Lower lobe of right lung (tissue), 2 donors: ENCODE data around the gene CYP27B1. TPM values are rescaled to one million over a fixed set of nuclear protein-coding genes. Genes with fewer than 3 reads are reported as not detected.
"Not testable (repeated sequence)": the region's sequence is repeated elsewhere in the genome, so short reads cannot be mapped to it uniquely, and the experiment has no call there.

Experiments used
- ATAC-seq, 2 donors: fragments of 200-7000 bp; cut with Tn5 transposase; one replicate each; pipeline ENCODE4 v1.9.1; 2020 to 2022; ENCODE audit warnings: mild to moderate bottlenecking in 2 of 2, moderate library complexity in 2 of 2
- DNase-seq: peaks from one replicate; pipeline ENCODE4 v3.0.0-alpha.2; 2020
- H3K27ac ChIP-seq: fragments of 200-600 bp; one replicate; pipeline ENCODE4 v1.8.0; 2022
- H3K27me3 ChIP-seq: fragments of 200-600 bp; one replicate; pipeline ENCODE4 v1.8.0; 2022; ENCODE audit warnings: low read depth
- H3K36me3 ChIP-seq: fragments of 200-600 bp; one replicate; pipeline ENCODE4 v1.8.0; 2022; ENCODE audit warnings: mild to moderate bottlenecking
- H3K4me1 ChIP-seq: fragments of 200-600 bp; one replicate; pipeline ENCODE4 v1.8.0; 2022
- H3K4me3 ChIP-seq: fragments of 200-600 bp; one replicate; pipeline ENCODE4 v1.8.0; 2022; ENCODE audit warnings: mild to moderate bottlenecking
- H3K9me3 ChIP-seq: fragments of 200-600 bp; one replicate; pipeline ENCODE4 v1.8.0; 2022
- intact Hi-C: fragments of 100-400 bp; cut with DNase I; formaldehyde crosslinking; loops from one replicate; pipeline ENCODE4 v1.11.0; 2022
- total RNA-seq: library from RNA; stranded (reverse); fragmentation: NEBNext Ultra II Directional; extraction: Animal tissue kit (Norgen Biotek cat#: 25700); gene quantifications from one replicate; pipeline ENCODE4 v1.2.1, GENCODE V29; 2021
- TF ChIP-seq, protein P1 (sequence below): fragments of 200-600 bp; IDR thresholded peaks from one replicate; pipeline ENCODE4 v1.8.0; 2022; ENCODE audit warnings: antibody characterized with exemption, mild to moderate bottlenecking
- donor health status: DM: no; HTN: yes; CAD: no; lungs with severe emphysema.

Gene CYP27B1
- total RNA-seq, 1 donor from 2014 or later = 1.1 TPM

DNA sequence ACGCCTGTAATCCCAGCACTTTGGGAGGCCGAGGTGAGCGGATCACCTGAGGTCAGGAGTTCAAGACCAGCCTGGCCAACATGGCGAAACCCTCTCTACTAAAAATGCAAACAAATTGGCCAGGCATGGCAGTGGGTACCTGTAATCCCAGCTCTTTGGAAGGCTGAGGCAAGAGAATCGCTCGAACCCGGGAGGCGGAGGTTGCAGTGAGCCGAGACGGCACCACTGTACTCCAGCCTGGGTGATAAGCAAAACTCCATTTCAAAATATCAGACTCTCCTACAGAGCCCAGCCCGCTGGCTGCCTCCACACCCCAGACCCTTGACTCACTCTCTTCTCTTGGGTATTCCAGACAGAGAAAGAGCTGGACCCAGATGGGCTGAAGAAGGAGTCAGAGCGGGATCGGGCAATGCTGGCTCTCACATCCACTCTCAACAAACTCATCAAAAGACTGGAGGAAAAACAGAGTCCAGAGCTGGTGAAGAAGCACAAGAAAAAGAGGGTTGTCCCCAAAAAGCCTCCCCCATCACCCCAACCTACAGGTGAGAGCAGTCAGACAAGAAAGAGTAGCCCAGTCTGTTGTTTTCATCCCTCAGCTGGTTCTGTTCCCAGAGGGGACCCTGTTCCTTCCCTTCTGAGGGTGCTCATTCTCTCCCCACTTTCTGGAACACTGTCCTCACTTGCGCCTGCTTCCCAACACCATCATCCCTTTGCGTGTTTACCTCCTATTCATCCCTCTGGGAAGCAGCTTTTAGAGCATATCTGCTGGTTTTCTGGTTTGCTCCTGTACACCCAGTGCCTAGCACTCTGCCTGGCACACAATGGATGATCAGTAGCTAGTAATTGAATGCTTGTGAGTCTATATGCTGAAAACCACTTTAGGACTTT lies 48.0 kb downstream of the CYP27B1 start:
- no peak for ATAC-seq
- intact Hi-C loops = no loop called here
- Histone ChIP-seq H3K27me3 (no peaks in the 10 kb centered on the region), H3K4me3 (no peak overlapping the region), H3K9me3 (no peaks in the 10 kb centered on the region), H3K36me3 (peaks cover 79% of the 10 kb centered on the region), H3K27ac (no peak overlapping the region), H3K4me1 (no peaks in the 10 kb centered on the region)
- TF ChIP-seq, protein P1, sequence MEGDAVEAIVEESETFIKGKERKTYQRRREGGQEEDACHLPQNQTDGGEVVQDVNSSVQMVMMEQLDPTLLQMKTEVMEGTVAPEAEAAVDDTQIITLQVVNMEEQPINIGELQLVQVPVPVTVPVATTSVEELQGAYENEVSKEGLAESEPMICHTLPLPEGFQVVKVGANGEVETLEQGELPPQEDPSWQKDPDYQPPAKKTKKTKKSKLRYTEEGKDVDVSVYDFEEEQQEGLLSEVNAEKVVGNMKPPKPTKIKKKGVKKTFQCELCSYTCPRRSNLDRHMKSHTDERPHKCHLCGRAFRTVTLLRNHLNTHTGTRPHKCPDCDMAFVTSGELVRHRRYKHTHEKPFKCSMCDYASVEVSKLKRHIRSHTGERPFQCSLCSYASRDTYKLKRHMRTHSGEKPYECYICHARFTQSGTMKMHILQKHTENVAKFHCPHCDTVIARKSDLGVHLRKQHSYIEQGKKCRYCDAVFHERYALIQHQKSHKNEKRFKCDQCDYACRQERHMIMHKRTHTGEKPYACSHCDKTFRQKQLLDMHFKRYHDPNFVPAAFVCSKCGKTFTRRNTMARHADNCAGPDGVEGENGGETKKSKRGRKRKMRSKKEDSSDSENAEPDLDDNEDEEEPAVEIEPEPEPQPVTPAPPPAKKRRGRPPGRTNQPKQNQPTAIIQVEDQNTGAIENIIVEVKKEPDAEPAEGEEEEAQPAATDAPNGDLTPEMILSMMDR = no peak
- DNase-seq = no peak

GRCh38 chr12:57717846-57718640 lies 48.8 kb downstream of the CYP27B1 start:
- DNase-seq = no peak
- Histone ChIP-seq H3K27me3 (no peaks in the 10 kb centered on the region), H3K36me3 (peaks cover 88% of the 10 kb centered on the region), H3K4me3 (no peak overlapping the region), H3K27ac (no peak overlapping the region), H3K4me1 (no peaks in the 10 kb centered on the region), H3K9me3 (no peaks in the 10 kb centered on the region)
- TF ChIP-seq, protein P1 = no peak
- ATAC-seq = no peak
- intact Hi-C loops = no loop called here

DNA sequence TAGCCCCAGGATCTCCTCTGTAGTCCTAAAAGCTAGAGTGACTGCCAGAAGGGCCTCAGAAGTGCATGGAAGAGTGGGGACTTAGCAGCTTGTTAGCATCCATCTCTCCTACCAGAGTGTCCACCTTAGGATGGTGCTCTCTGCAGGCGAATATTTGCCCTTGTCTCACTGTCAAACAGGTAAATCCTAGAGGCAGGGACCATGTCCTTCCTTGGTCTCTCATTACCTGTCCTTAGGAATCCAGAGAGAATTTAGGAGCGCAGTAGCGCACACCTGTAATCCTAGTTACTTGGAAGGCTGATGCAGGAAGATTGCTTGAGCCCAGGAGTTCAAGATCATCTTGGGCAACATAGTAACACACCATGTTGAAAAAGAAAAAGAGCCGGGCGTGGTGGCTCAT lies 49.7 kb downstream of the CYP27B1 start:
- ATAC-seq = no peak
- Histone ChIP-seq H3K9me3 (no peaks in the 10 kb centered on the region), H3K36me3 (peaks cover 92% of the 10 kb centered on the region), H3K4me1 (no peaks in the 10 kb centered on the region), H3K27me3 (no peaks in the 10 kb centered on the region), H3K27ac (no peak overlapping the region), H3K4me3 (no peak overlapping the region)
- DNase-seq = no peak
- intact Hi-C loops = no loop called here
- TF ChIP-seq, protein P1 = no peak

DNA sequence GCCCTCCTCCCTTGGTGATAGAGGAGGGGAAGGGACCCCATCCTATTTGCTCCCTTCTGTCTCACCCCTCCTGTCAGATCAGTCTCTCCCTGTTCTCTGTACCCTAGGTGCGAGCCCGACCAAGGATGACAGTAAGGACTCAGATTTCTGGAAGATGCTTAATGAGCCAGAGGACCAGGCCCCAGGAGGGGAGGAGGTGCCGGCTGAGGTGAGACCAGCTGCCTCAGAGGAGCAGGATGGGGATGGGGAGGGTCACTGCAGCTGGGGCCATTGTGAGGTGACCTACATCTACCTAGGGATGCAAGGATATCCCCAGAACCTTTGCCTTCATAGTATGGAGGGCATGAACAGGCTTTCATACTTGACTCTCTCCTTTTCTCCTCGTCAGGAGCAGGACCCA lies 50.6 kb downstream of the CYP27B1 start:
- Histone ChIP-seq H3K36me3 (peaks cover 92% of the 10 kb centered on the region), H3K4me1 (no peaks in the 10 kb centered on the region), H3K27me3 (no peaks in the 10 kb centered on the region), H3K4me3 (no peak overlapping the region), H3K27ac (no peak overlapping the region), H3K9me3 (no peaks in the 10 kb centered on the region)
- ATAC-seq = no peak
- intact Hi-C loops = no loop called here
- no peak for DNase-seq
- TF ChIP-seq, protein P1 = no peak

- no peaks in the 10 kb centered on the region for H3K9me3 ChIP-seq
- no peaks in the 10 kb centered on the region for H3K27me3 ChIP-seq
- DNase-seq = no peak
- peaks cover 91% of the 10 kb centered on the region for H3K36me3 ChIP-seq
- no peaks in the 10 kb centered on the region for H3K4me1 ChIP-seq
- intact Hi-C loops = no loop called here
- no peak overlapping the region for H3K27ac ChIP-seq
- no peak overlapping the region for H3K4me3 ChIP-seq
- ATAC-seq = no peak
- TF ChIP-seq, protein P1 = no peak
Observed at GRCh38 chr12:57715786-57716185, 51.1 kb downstream of the CYP27B1 start.

DNA sequence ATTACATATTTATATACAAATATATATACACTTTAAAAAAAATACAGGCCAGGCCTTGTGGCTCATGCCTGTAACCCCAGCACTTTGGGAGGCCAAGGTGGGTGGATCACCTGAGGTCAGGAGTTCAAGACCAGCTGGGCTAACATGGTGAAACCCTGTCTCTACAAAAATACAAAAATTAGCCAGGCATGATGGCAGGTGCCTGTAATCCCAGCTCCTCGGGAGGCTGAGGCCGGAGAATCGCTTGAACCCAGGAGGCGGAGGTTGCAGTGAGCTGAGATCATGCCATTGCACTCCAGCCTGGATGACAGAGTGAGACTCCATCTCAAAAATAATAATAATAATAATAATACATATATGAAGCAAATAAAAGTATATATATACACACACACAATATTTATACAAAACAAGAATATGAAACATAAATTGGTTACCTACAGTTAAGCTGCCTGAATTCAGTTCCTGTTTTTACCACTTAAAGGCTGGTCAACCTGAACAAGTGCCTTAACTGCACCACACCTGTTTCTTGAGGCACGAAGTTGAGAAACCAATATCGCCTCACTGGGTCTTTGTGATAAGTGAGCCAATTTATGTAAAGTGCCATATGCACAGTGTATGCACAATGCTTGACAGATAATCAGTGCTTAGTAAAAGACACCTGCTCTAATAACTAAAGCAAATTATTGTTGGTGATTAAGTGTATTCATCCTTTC lies 51.7 kb downstream of the CYP27B1 start:
- H3K4me1 ChIP-seq, H3K27ac ChIP-seq, intact Hi-C loops, H3K9me3 ChIP-seq, DNase-seq, H3K4me3 ChIP-seq, H3K27me3 ChIP-seq, ATAC-seq: not testable (repeated sequence)
- peaks cover 90% of the 10 kb centered on the region for H3K36me3 ChIP-seq
